GM12878 (cell line): ENCODE data around the gene USP46. TPM values are rescaled to one million over a fixed set of nuclear protein-coding genes. Genes with fewer than 3 reads are reported as not detected.

ENCODE experiments used
- ATAC-seq: fragments of 200-7000 bp; cut with Tn5 transposase; 3 replicates; pipeline ENCODE4 v1.9.1; 2020; ENCODE audit warnings: mild to moderate bottlenecking, moderate library complexity
- BruUV-seq: library from RNA; stranded (reverse); fragments of 400-500 nt; replicated peaks from 2 replicates; lab custom pipeline; 2021; lab: Mats Ljungman, UMichigan
- CTCF ChIA-PET: fragments of 300-600 bp; sonication (Branson Sonifier 250); formaldehyde crosslinking; extraction: SDS; loops from one replicate; lab custom pipeline; 2021; ENCODE audit warnings: inconsistent platforms; lab: Yijun Ruan, JAX
- POLR2A ChIA-PET: fragments of 350-600 bp; formaldehyde crosslinking; extraction: SDS; loops from one replicate; lab custom pipeline; 2021; ENCODE audit warnings: inconsistent platforms; lab: Charles Lee
- RAD21 ChIA-PET: fragments of 300-600 bp; sonication (Branson Sonifier 250); formaldehyde crosslinking; loops from one replicate; lab custom pipeline; 2023; ENCODE audit warnings: antibody characterized with exemption; ENCODE audit not compliant: unreplicated experiment; lab: Charles Lee
- SMC1A ChIA-PET: fragments of 300-600 bp; sonication (Branson Sonifier 250); formaldehyde crosslinking; loops from one replicate; lab custom pipeline; 2023; ENCODE audit not compliant: unreplicated experiment, uncharacterized antibody; lab: Charles Lee
- DNase-seq: peaks from one replicate; pipeline ENCODE4 v3.0.0-alpha.2; 2011; ENCODE audit warnings: low read depth, low spot score
- FAIRE-seq: peaks from 3 replicates; lab custom pipeline; 2011; peaks lifted over from hg19 to GRCh38; lab: Jason Lieb, UNC
- H2AFZ ChIP-seq: 2 replicates; pipeline ENCODE4 v1.6.0; 2011; ENCODE audit warnings: low read depth, low read length, control low read depth; ENCODE audit not compliant: control insufficient read depth
- H3K27ac ChIP-seq: 2 replicates; pipeline ENCODE4 v1.5.1; 2011; ENCODE audit warnings: control low read depth; ENCODE audit not compliant: control insufficient read depth, insufficient read depth
- H3K27me3 ChIP-seq, 2 experiments: replicated peaks in 1 of 2; 2 replicates each; pipeline versions ENCODE4 v1.6.0 to v1.6.1; 2011; ENCODE audit warnings: low read length in 1 of 2; ENCODE audit not compliant: control insufficient read depth in 2 of 2, insufficient read depth in 2 of 2
- H3K36me3 ChIP-seq, 2 experiments: 2 replicates each; pipeline ENCODE4 v1.5.1; 2011; ENCODE audit warnings: low read length in 1 of 2; ENCODE audit not compliant: control insufficient read depth in 2 of 2, insufficient read depth in 2 of 2
- H3K4me1 ChIP-seq: 2 replicates; pipeline ENCODE4 v1.6.1; 2011; ENCODE audit warnings: mild to moderate bottlenecking, low read length, moderate library complexity, mixed read lengths; ENCODE audit not compliant: control insufficient read depth, insufficient read depth
- H3K4me2 ChIP-seq: 2 replicates; pipeline ENCODE4 v1.6.0; 2011; ENCODE audit warnings: control low read depth; ENCODE audit not compliant: control insufficient read depth, insufficient read depth
- H3K4me3 ChIP-seq: fragments of 200-600 bp; sonication (generic); 2 replicates; pipeline ENCODE4 v1.5.1; 2016
- H3K79me2 ChIP-seq: 2 replicates; pipeline ENCODE4 v1.6.0; 2011; ENCODE audit warnings: low read length; ENCODE audit not compliant: control insufficient read depth, insufficient read depth
- H3K9ac ChIP-seq: 2 replicates; pipeline ENCODE4 v1.8.0; 2011; ENCODE audit warnings: low read length, control low read depth, mixed read lengths; ENCODE audit not compliant: control insufficient read depth, insufficient read depth
- H3K9me3 ChIP-seq: replicated peaks from 3 replicates; pipeline ENCODE4 v1.5.1; 2011; ENCODE audit warnings: mild to moderate bottlenecking, low read length; ENCODE audit not compliant: control insufficient read depth, insufficient read depth
- H4K20me1 ChIP-seq: 2 replicates; pipeline ENCODE4 v1.6.0; 2011; ENCODE audit not compliant: control insufficient read depth, insufficient read depth
- CEBPB ChIP-seq, 2 experiments: fragments of 150-350 bp in 1 of 2; IDR thresholded peaks; 2 replicates each; pipeline ENCODE4 v1.6.1; 2012 to 2014; ENCODE audit warnings: low read depth in 2 of 2, low read length in 2 of 2, borderline replicate concordance in 1 of 2, inconsistent platforms in 1 of 2
- ESRRA ChIP-seq: IDR thresholded peaks from 2 replicates; pipeline ENCODE4 v1.6.1; 2012; ENCODE audit warnings: mild to moderate bottlenecking, low read length, improper control_type of control experiment
- EZH2 ChIP-seq: IDR thresholded peaks from 2 replicates; pipeline ENCODE4 v1.6.1; 2012; ENCODE audit warnings: low read depth, mild to moderate bottlenecking, control low read depth, inconsistent platforms, low read length, borderline replicate concordance; ENCODE audit not compliant: control insufficient read depth
- HDAC6 ChIP-seq: fragments of 200-600 bp; sonication (generic); IDR thresholded peaks from one replicate; pipeline ENCODE4 v1.8.0; 2017; ENCODE audit warnings: antibody characterized with exemption; ENCODE audit not compliant: unreplicated experiment
- HSF1 ChIP-seq: fragments of 150-350 bp; IDR thresholded peaks from 2 replicates; pipeline ENCODE4 v1.6.1; 2014; ENCODE audit warnings: mild to moderate bottlenecking, low read depth, low read length
- IKZF1 ChIP-seq: fragments of 450-650 bp; conservative IDR thresholded peaks from 2 replicates; pipeline ENCODE4 v1.6.1; 2017; ENCODE audit warnings: antibody characterized with exemption, mild to moderate bottlenecking
- MTA3 ChIP-seq: IDR thresholded peaks from 2 replicates; pipeline ENCODE4 v1.6.1; 2012; ENCODE audit warnings: low read length, inconsistent platforms, borderline replicate concordance
- NRF1 ChIP-seq: conservative IDR thresholded peaks from 2 replicates; pipeline ENCODE4 v1.6.1; 2011; ENCODE audit warnings: mild to moderate bottlenecking, low read depth, low read length, improper control_type of control experiment
- RELB ChIP-seq: fragments of 450-650 bp; IDR thresholded peaks from 2 replicates; pipeline ENCODE4 v1.6.1; 2017; ENCODE audit warnings: low read depth, mild to moderate bottlenecking, moderate library complexity
- RFX5 ChIP-seq: IDR thresholded peaks from 2 replicates; pipeline ENCODE4 v1.6.1; 2011; ENCODE audit warnings: low read depth, low read length, improper control_type of control experiment
- SMAD1 ChIP-seq: fragments of 450-650 bp; IDR thresholded peaks from 2 replicates; pipeline ENCODE4 v1.6.1; 2018; ENCODE audit warnings: mild to moderate bottlenecking, low read depth; ENCODE audit not compliant: partially characterized antibody
- YY1 ChIP-seq: IDR thresholded peaks from 2 replicates; pipeline ENCODE4 v1.6.1; 2011; ENCODE audit warnings: low read depth, mild to moderate bottlenecking, low read length
- ZNF274 ChIP-seq: IDR thresholded peaks from one replicate; pipeline ENCODE4 v1.8.0; 2011; ENCODE audit not compliant: insufficient read length, insufficient read depth
- ZNF592 ChIP-seq: fragments of 450-650 bp; IDR thresholded peaks from 2 replicates; pipeline ENCODE4 v1.6.1; 2017; ENCODE audit warnings: mild to moderate bottlenecking, moderate library complexity
- ZZZ3 ChIP-seq: IDR thresholded peaks from 2 replicates; pipeline ENCODE4 v1.6.1; 2011; ENCODE audit warnings: low read depth; ENCODE audit not compliant: control insufficient read depth, insufficient read length
- WGBS: methylation state at CpG from one replicate; pipeline ENCODE4 v1.1.6; 2016; ENCODE audit warnings: low lambda C conversion rate; ENCODE audit not compliant: insufficient replicate concordance, insufficient coverage; ENCODE audit errors: missing lambda C conversion rate; 5-methylcytosine and 5-hydroxymethylcytosine counted together
- in situ Hi-C: fragments of 300-500 bp; cut with MboI; formaldehyde crosslinking; loops from 9 replicates; pipeline ENCODE4 v1.14.3; 2018; ENCODE audit warnings: mixed read lengths
- intact Hi-C: fragments of 100-400 bp; cut with micrococcal nuclease; formaldehyde crosslinking; loops from one replicate; pipeline ENCODE4 v1.14.2; 2022; ENCODE audit not compliant: unreplicated experiment
- polyA plus RNA-seq, 11 experiments: library from polyadenylated mRNA; depleted of rRNA in 4 of 11; unstranded in 6 of 11; stranded (reverse) in 5 of 11; fragments of >200 nt; fragmentation: Nextera tagmentation in 4 of 11; fragmentation: Illumina TruSeq in 1 of 11; extraction: Ambion mirVana in 4 of 11; extraction: Trizol in 1 of 11; gene quantifications; 1 replicate in 1 of 11; 2 replicates in 10 of 11; pipeline versions ENCODE4 v1.2.1 to v1.2.3, GENCODE V29; 2011 to 2016; ENCODE audit warnings: inconsistent platforms in 2 of 11, missing spikeins in 2 of 11, low read depth in 1 of 11
- total RNA-seq, 4 experiments: library from RNA; depleted of rRNA in 3 of 4; stranded (reverse); fragments of >200 nt in 3 of 4; fragmentation: Illumina TruSeq in 1 of 4; extraction: Trizol in 1 of 4; gene quantifications; 2 replicates each; pipeline versions ENCODE4 v1.2.1 to v1.2.3, GENCODE V29; 2013 to 2021

USP46 gene
- total and polyA plus RNA-seq, 10 of the 15 experiments (the other 5 are each of a cell fraction or from before 2014, with no cell fraction given) = 5.3 to 20.1 (median 12.0) TPM

- Histone ChIP-seq H3K4me1 (no peaks in the 10 kb centered on the region), H3K4me2 (no peak overlapping the region), H3K27ac (no peak overlapping the region), H3K4me3 (no peak overlapping the region), H3K79me2 (no peaks in the 10 kb centered on the region), H3K27me3 (no peaks in the 10 kb centered on the region), H3K9me3 (no peaks in the 10 kb centered on the region), H3K9ac (no peak overlapping the region), H4K20me1 (no peaks in the 10 kb centered on the region), H3K36me3 (peaks cover 0 to 6% of the 10 kb centered on the region in 2 experiments; a peak in 3 of 4 replicates), H2AFZ (no peak overlapping the region)
- ATAC-seq (no peak), DNase-seq (no peak), FAIRE-seq (no peak)
- intact Hi-C loops = no loop called here
- in situ Hi-C loops = no loop called here
- ChIA-PET POLR2A (no interaction called here), RAD21 (interaction anchor here (1.6 kb wide), 1 partner anchor 79 kb away, joined by 3 read pairs; no protein-coding TSS in a partner anchor), SMC1A (no interaction called here), CTCF (interaction anchor here (0.8 to 1.1 kb wide), 3 partner anchors 10 to 50 kb away, joined by 3 to 4 read pairs (median 4); no protein-coding TSS in a partner anchor)
- WGBS = 94% methylated on average over 1 of the region's 1 CpG
- BruUV-seq = no TSS peak
- TF ChIP-seq ZNF274 = no peak
- no peak for TF ChIP-seq EZH2
- no peak for TF ChIP-seq ZNF592
- TF ChIP-seq ESRRA = no peak
- no peak for TF ChIP-seq NRF1
- TF ChIP-seq RFX5 = no peak
- no peak for TF ChIP-seq HDAC6
- no peak for TF ChIP-seq CEBPB (IDR thresholded peaks at IDR 0.05; ENCODE audit: borderline replicate concordance in 1 of 2, low read depth in 2 of 2, low read length in 2 of 2)
- no peak for TF ChIP-seq YY1
- no peak for TF ChIP-seq ZZZ3
- TF ChIP-seq IKZF1 = no peak
- no peak for TF ChIP-seq SMAD1
- TF ChIP-seq MTA3 = no peak
- TF ChIP-seq RELB = no peak
- no peak for TF ChIP-seq HSF1
These were observed 33.9 kb downstream of the USP46 start for GRCh38 chr4:52625216-52625615.
